Measurements from ENCODE around the gene ZNF563.
A peak's percentile ranks its signal among the peaks of the same experiment; 100 is the strongest.

The ZNF563 gene

DNA sequence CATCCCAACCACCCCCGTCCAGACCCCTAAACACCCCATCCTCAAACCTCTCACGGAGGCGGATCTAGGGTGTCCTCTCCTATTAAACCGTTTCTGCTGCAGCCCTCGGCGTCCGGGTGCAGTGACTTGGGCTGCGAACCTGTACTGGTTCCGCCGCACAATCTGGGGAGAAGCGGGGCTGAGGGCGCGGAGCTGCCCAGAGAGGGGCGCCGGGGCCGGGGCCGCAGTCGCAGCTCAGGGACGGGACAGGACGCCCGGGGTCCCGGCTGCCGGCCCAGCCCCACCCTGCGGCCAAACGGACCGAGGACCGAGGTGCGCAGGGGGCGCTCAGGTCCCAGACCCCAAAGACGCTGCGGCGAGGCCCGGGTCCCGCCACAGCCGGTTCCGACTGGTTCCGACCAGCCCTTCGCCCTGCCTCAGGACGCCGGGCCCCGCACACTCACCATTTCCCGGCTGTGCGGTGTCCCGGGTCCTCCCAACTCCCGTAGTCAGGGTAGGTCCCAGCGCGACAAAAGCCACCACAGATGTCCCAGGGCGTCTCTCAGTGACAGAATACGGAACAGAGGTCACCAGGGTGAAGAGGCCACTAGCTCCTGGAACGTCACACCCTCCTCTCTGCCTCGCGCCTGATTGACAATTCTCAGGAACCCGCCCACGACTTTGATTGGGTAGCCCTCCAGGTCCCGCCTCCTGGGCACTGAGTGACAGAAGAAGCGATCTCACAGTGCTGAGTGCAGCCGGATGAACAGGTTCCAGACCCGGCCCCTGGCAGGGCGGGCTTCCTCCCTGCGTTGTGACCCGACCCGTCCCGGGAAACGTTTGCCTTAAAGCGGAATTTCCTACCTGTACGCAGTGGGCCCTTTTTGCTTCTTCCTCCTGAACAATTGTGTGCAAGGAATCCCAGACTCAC, 38.9 kb downstream of the ZNF563 start, which contains the start of gene ZNF44:
TSS of gene ZNF44 (minus strand) at position 635 of the 910 bp plus-strand sequence. CDS start at position 446, 189 bp downstream.
- DNase-seq (ENCODE audit: low spot score), result peak; percentile 98

DNA sequence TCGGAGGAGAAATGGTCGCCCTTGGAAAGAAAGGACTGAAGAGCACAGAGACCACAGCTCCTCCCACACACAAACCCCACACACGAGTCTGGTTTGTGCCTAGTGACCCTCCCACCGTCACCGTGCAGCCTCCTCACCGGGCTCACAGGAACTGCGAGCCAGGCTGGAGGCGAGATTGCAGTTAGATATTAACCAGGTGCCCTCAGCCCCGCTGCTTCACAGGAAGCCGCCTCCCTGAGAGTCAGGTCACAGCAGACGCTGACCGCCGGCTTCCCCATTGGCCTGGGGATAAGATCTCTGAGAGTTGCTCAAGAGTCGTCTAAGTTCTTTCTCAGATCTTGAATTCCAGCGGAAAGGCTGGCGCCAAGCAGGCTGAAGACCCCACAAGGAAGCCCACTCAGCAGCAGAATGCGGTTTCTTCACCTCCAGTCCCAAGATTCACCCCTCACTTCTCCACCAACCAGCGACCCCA, 39.6 kb downstream of the ZNF563 start:
- peak; percentile 62 for DNase-seq (ENCODE audit: low spot score)

DNA sequence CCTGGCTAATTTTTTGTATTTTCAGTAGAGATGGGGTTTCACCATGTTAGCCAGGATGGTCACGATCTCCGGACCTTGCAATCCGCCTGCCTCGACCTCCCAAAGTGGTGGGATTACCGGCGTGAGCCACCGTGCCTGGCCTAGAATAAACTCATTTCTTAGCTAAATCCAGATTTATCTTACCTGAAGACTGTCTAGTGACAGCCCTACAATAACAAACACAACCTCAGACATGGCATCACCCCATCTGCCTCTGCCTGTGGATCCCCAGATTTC, 43.7 kb downstream of the ZNF563 start:
- DNase-seq (ENCODE audit: low spot score), result no peak

DNA sequence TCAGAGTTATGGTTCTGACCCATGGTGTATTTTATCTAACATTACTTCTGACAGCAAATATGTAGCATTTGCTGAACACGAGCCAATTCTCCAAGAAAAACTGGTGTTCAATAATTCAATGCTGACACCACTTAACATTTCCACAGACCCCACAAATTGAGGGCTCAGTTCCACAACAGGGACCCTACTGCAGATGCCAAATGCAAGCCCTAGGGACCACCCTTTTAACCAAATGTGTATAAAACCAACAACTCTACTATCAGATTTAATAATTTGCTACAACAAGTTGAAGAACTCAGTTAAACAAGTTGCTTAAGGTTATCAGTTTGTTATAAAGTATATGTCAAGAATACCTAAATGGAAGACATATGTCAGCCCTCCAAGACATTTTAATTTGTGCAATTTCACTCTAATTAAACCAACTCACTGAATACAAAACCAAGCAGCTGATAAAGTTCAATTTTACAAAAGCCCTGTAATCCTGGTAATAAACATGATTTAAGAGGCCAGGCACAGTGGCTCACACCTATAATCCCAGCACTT, 45.4 kb downstream of the ZNF563 start:
- DNase-seq (ENCODE audit: low spot score), result no peak

DNA sequence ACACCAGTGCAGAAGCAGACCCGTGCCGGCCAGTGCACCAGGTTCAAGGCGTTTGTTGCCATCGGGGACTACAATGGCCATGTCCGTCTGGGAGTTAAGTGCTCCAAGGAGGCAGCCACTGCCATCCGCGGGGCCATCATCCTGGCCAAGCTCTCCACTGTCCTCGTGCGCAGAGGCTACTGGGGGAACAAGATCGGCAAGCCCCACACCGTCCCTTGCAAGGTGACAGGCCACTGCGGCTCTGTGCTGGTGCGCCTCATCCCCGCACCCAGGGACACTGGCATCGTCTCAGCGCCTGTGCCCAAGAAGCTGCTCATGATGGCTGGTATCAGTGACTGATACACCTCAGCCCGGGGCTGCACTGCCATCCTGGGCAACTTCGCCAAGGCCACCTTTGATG, 48.8 kb downstream of the ZNF563 start:
- DNase-seq (ENCODE audit: low spot score), result no peak

DNA sequence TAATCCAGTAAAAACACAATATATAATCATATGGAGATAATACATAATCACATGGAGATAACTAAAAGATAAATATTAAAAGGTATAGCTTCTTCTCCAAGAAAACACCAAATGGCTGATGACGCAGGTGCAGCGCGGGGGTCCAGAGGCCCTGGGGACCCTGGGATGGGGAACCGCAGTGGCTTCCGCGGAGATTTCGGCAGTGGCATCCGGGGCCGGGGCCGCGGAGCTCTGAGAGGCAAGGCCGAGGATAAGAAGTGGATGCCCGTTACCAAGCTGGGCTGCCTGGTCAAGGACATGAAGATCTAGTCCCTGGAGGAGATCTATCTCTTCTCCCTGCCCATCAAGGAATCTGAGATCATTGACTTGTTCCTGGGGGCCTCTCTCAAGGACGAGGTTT, 49.2 kb downstream of the ZNF563 start:
- DNase-seq (ENCODE audit: low spot score), result no peak

DNA sequence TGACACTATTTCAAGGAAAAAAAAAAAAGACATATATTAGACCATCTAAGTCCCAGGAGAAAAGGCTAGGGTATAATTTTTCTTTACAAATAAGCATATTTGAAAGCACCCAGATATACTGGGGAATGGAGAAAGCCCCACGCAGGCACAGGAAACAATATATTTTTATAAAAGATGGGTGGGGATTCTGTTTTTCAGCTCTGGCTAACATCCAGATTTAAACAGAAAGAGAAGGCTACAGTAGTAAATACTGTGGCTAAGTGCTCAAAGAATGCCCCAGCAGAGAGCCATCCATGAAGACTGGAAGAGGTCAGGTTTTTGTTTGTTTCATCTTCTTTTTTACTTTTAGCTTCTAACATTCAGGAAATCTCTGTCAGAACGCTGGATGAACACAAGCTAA, 54.7 kb downstream of the ZNF563 start:
- no peak for DNase-seq (ENCODE audit: low spot score)

DNA sequence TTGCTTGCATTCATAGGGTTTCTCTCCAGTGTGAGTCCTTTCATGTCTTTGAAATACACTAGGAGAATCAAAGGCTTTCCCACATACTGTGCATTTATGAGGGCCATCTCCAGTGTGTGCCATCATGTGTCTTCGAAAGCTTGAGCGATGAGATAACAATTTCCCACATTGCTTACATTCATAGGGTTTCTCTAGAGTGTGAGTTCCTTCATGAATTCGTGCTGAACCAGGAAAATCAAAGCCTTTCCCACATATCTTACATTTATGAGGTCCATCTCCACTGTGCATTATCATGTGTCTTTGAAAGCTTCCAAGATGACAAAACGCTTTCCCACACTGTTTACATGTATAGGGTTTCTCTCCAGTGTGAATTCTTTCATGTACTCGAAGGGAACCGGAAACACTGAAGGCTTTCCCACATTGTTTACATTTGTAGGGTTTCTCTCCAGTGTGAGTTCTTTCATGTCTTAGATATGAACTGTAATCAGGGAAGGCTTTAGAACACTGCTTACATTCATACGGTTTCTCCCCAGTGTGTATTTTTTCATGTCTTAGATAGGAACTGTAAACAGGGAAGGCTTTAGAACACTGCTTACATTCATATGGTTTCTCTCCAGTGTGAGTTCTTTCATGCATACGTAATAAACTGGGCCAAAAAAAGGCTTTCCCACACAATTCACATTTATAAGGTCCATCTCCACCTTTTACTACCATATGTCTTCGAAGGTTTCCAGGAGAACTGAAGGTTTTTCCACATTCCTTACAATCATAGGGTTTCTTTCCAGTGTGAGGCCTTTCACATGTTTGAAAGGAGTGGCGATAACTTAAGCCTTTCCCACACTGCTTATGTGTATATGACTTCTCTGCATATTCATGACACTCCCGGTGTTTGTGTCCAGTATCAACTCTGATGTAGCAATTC, 60.2 kb downstream of the ZNF563 start:
- no peak for DNase-seq (ENCODE audit: low spot score)

DNA sequence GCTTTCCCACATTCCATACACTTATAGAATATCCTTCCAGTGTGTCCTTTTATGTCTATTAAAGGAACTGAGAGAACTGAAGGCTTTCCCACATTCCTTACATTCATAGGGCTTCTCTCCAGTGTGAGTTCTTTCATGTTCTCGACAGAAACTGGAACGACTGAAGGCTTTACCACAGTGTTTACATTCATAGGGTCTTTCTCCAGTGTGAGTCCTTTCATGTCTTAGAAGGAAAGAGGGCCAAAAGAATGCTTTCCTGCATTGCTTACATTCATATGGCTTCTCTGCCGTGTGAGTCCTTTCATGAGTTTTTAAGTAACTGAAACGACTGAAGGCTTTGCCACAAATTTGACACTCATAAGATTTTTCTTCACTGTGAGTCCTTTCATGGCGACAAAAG, 61.0 kb downstream of the ZNF563 start:
- no peak for DNase-seq (ENCODE audit: low spot score)

DNA sequence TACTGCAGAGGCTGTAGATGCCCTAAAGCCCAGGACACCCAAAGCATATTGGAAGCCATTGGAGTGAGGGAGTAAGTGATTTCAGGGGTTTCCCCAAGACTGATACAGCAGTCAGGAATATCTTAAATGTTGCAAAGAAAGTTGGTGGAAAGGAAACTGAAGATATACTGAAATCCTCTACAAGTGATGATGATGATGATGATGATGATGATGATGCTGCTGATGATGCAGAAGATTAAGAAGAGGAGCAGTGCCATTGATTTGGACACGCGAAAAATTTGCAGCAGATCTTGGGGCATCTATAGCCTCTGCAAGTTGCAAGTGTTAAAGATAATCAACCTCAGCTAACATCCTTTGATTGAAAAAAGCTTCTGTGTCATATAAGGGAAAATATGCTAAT, 62.6 kb downstream of the ZNF563 start:
- DNase-seq (ENCODE audit: low spot score), result no peak

Data from CD4-positive, alpha-beta T cell treated with Interleukin-2 at 100 ng/mL for 4 hours (primary cell).